Kidney (tissue), 14 donors: ENCODE data around the gene GNGT1. TPM values are rescaled to one million over a fixed set of nuclear protein-coding genes. Genes with fewer than 3 reads are reported as not detected.
"Not testable (repeated sequence)": the region's sequence is repeated elsewhere in the genome, so short reads cannot be mapped to it uniquely, and the experiment has no call there.

Experiments used
- DNase-seq, 5 donors: peaks; one replicate each; pipeline ENCODE4 v3.0.0-alpha.2; 2013 to 2020
- FAIRE-seq: peaks from 2 replicates; lab custom pipeline; 2012; peaks lifted over from hg19 to GRCh38; lab: Jason Lieb, UNC
- H3K27ac ChIP-seq, 2 donors: one replicate each; pipeline ENCODE4 v1.7.0; 2013; ENCODE audit warnings: low read depth in 2 of 2, low read length in 2 of 2, inconsistent platforms in 1 of 2
- H3K27me3 ChIP-seq: one replicate; pipeline ENCODE4 v1.7.1; 2013; ENCODE audit warnings: low read length, inconsistent platforms; ENCODE audit not compliant: control insufficient read depth, insufficient read depth
- H3K36me3 ChIP-seq, 3 donors: one replicate each; pipeline versions ENCODE4 v1.7.0 to v1.7.1; 2013; ENCODE audit warnings: low read length in 3 of 3, control low read depth in 1 of 3, inconsistent platforms in 1 of 3; ENCODE audit not compliant: insufficient read depth in 3 of 3, control insufficient read depth in 2 of 3
- H3K4me1 ChIP-seq, 3 donors: one replicate each; pipeline versions ENCODE4 v1.7.0 to v1.7.1; 2013; ENCODE audit warnings: low read length in 3 of 3, inconsistent platforms in 1 of 3, low read depth in 1 of 3; ENCODE audit not compliant: control insufficient read depth in 2 of 3, insufficient read depth in 2 of 3
- H3K4me3 ChIP-seq, 3 donors: one replicate each; pipeline versions ENCODE4 v1.7.0 to v1.8.1; 2013; ENCODE audit warnings: low read length in 3 of 3, control low read depth in 1 of 3, inconsistent platforms in 1 of 3
- H3K9ac ChIP-seq, 3 donors: one replicate each; pipeline versions ENCODE4 v1.7.0 to v1.7.1; 2013; ENCODE audit warnings: low read length in 3 of 3, control low read depth in 1 of 3, inconsistent platforms in 1 of 3
- H3K9me3 ChIP-seq, 3 donors: one replicate each; pipeline versions ENCODE4 v1.7.0 to v1.7.1; 2013; ENCODE audit warnings: low read length in 3 of 3, control low read depth in 1 of 3, inconsistent platforms in 1 of 3; ENCODE audit not compliant: control insufficient read depth in 2 of 3, insufficient read depth in 1 of 3
- intact Hi-C: fragments of 100-400 bp; cut with DNase I; formaldehyde crosslinking; loops from one replicate; pipeline ENCODE4 v1.11.1; 2022
- polyA plus RNA-seq: library from polyadenylated mRNA; stranded (reverse); fragments of 350-450 nt; fragmentation: Illumina TruSeq; extraction: RNeasy Lipid Tissue Mini Kit (QIAGEN cat#74804); gene quantifications from one replicate; pipeline ENCODE4 v1.2.3, GENCODE V29; 2014; ENCODE audit warnings: low read depth, low replicate concordance; ENCODE audit not compliant: insufficient read depth
- total RNA-seq: library from RNA; stranded (reverse); fragmentation: NEBNext Ultra II Directional; extraction: Animal tissue kit (Norgen Biotek cat#: 25700); gene quantifications from one replicate; pipeline ENCODE4 v1.2.1, GENCODE V29; 2021
- TF ChIP-seq, protein P1 (sequence below): IDR thresholded peaks from 3 replicates; pipeline ENCODE4 v1.5.1; 2012; ENCODE audit warnings: mild to moderate bottlenecking, moderate library complexity, borderline replicate concordance; ENCODE audit not compliant: insufficient read depth; ENCODE audit errors: extremely low read depth
- donor health status: control.
- donor health status: control.
- donor health status: control.
- donor health status: control.
- donor health status: control.
- donor health status: DM: yes; HTN: yes; CAD: no.
- donor health status: Normal renal cell carcinoma (clear cell type).

The GNGT1 gene
- total and polyA plus RNA-seq, 2 donors from 2014 or later, result 0.35 TPM; not detected in 1

- Histone ChIP-seq H3K9me3 (no peaks in the 10 kb centered on the region), H3K27me3 (no peaks in the 10 kb centered on the region), H3K36me3 (no peaks in the 10 kb centered on the region), H3K9ac (no peak overlapping the region), H3K27ac (no peak overlapping the region), H3K4me3 (no peak overlapping the region), H3K4me1 (no peaks in the 10 kb centered on the region)
- TF ChIP-seq, protein P1, sequence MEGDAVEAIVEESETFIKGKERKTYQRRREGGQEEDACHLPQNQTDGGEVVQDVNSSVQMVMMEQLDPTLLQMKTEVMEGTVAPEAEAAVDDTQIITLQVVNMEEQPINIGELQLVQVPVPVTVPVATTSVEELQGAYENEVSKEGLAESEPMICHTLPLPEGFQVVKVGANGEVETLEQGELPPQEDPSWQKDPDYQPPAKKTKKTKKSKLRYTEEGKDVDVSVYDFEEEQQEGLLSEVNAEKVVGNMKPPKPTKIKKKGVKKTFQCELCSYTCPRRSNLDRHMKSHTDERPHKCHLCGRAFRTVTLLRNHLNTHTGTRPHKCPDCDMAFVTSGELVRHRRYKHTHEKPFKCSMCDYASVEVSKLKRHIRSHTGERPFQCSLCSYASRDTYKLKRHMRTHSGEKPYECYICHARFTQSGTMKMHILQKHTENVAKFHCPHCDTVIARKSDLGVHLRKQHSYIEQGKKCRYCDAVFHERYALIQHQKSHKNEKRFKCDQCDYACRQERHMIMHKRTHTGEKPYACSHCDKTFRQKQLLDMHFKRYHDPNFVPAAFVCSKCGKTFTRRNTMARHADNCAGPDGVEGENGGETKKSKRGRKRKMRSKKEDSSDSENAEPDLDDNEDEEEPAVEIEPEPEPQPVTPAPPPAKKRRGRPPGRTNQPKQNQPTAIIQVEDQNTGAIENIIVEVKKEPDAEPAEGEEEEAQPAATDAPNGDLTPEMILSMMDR, result no peak
- no peak for DNase-seq
- intact Hi-C loops, result loop anchor here (10.0 kb wide), 1 partner anchor 187 kb away; no protein-coding TSS in a partner anchor
- no peak for FAIRE-seq
Measured at GRCh38 chr7:93897680-93898079, 8.7 kb upstream of the GNGT1 start.

- H3K36me3 ChIP-seq, result no peaks in the 10 kb centered on the region
- TF ChIP-seq, protein P1, result peak; percentile 56
- FAIRE-seq (no peak), DNase-seq (peak in 3 of 5 donors; percentile 26 to 78 (median 56))
- no peak overlapping the region for H3K4me3 ChIP-seq
- H3K9me3 ChIP-seq, result no peaks in the 10 kb centered on the region
- no peaks in the 10 kb centered on the region for H3K27me3 ChIP-seq
- H3K4me1 ChIP-seq, result no peaks in the 10 kb centered on the region
- H3K9ac ChIP-seq, result no peak overlapping the region
- intact Hi-C loops, result no loop called here
- H3K27ac ChIP-seq, result no peak overlapping the region
Measured at GRCh38 chr7:93902777-93903423, 3.5 kb upstream of the GNGT1 start.

- FAIRE-seq, result peak; percentile 8
- Histone ChIP-seq H3K4me3 (no peak overlapping the region), H3K9ac (no peak overlapping the region), H3K27me3 (no peaks in the 10 kb centered on the region), H3K4me1 (no peaks in the 10 kb centered on the region), H3K27ac (peak overlapping the region in 1 of 2 donors; percentile 59), H3K36me3 (no peaks in the 10 kb centered on the region), H3K9me3 (no peaks in the 10 kb centered on the region)
- intact Hi-C loops, result no loop called here
- TF ChIP-seq, protein P1, result no peak
- DNase-seq, result no peak
Measured at GRCh38 chr7:93910076-93910994, 4.0 kb downstream of the GNGT1 start.

GRCh38 chr7:93911242-93911641, 4.9 kb downstream of the GNGT1 start:
- FAIRE-seq, H3K36me3 ChIP-seq, intact Hi-C loops, DNase-seq, H3K9ac ChIP-seq, H3K27me3 ChIP-seq, H3K9me3 ChIP-seq, H3K4me3 ChIP-seq, H3K27ac ChIP-seq, H3K4me1 ChIP-seq: not testable (repeated sequence)

DNA sequence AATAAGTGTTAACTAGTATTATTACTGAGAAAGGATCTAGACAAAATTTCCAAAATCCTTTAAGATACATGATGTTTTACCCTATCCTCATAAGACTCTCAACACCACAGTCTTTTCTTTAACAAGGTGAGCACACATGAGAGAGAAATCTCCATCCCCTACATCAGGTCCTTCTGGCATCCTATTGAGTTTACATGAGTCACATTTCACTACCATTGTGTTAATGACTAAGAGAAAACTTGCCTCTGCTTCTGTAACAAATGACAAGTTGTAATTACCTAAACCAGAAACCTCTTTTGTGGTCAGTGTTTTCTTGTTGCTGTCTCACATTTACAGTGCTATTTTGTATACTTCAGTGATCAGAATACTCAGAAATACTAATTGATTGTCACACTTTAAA, 5.3 kb downstream of the GNGT1 start:
- not testable (repeated sequence) for FAIRE-seq

More for the DNA sequence above, 5.3 kb downstream of the GNGT1 start:
- DNase-seq, intact Hi-C loops, H3K27ac ChIP-seq, H3K9me3 ChIP-seq, H3K27me3 ChIP-seq, H3K9ac ChIP-seq, H3K4me1 ChIP-seq, H3K4me3 ChIP-seq, H3K36me3 ChIP-seq: not testable (repeated sequence)
